Hepatocyte (in vitro differentiated cells): Measurements from ENCODE around the gene MEOX1. TPM values are rescaled to one million over a fixed set of nuclear protein-coding genes. Genes with fewer than 3 reads are reported as not detected.

Source experiments
- DNase-seq: peaks from one replicate; pipeline ENCODE4 v3.0.0-alpha.2; 2016; ENCODE audit warnings: low spot score
- H2AFZ ChIP-seq: fragments of 200-600 bp; sonication (generic); 2 replicates; pipeline ENCODE4 v1.6.0; 2016; ENCODE audit warnings: antibody characterized with exemption, mild to moderate bottlenecking
- H3K27ac ChIP-seq: fragments of 200-600 bp; sonication (generic); 2 replicates; pipeline ENCODE4 v1.5.1; 2016; ENCODE audit warnings: mild to moderate bottlenecking
- H3K27me3 ChIP-seq: fragments of 200-600 bp; sonication (generic); 2 replicates; pipeline ENCODE4 v1.6.1; 2016
- H3K36me3 ChIP-seq: fragments of 200-600 bp; sonication (generic); replicated peaks from 2 replicates; pipeline ENCODE4 v1.5.1; 2016; ENCODE audit warnings: low read depth; ENCODE audit not compliant: insufficient read depth
- H3K4me1 ChIP-seq: fragments of 200-600 bp; sonication (generic); 2 replicates; pipeline ENCODE4 v1.5.1; 2016; ENCODE audit warnings: mild to moderate bottlenecking, moderate library complexity; ENCODE audit not compliant: insufficient read depth
- H3K4me2 ChIP-seq: fragments of 200-600 bp; sonication (generic); 2 replicates; pipeline ENCODE4 v1.6.0; 2016
- H3K4me3 ChIP-seq: fragments of 200-600 bp; sonication (generic); 2 replicates; pipeline ENCODE4 v1.5.1; 2016; ENCODE audit warnings: mild to moderate bottlenecking
- H3K79me2 ChIP-seq: fragments of 200-600 bp; sonication (generic); 2 replicates; pipeline ENCODE4 v1.6.0; 2017; ENCODE audit warnings: mild to moderate bottlenecking
- H3K9me2 ChIP-seq: fragments of 200-600 bp; sonication (generic); replicated peaks from 2 replicates; pipeline ENCODE4 v1.6.0; 2017; ENCODE audit warnings: mild to moderate bottlenecking; ENCODE audit not compliant: insufficient read depth
- H3K9me3 ChIP-seq: fragments of 200-600 bp; sonication (generic); 2 replicates; pipeline ENCODE4 v1.5.1; 2016; ENCODE audit warnings: low read depth, mild to moderate bottlenecking
- H4K20me1 ChIP-seq: fragments of 200-600 bp; sonication (generic); 2 replicates; pipeline ENCODE4 v1.6.0; 2016; ENCODE audit warnings: mild to moderate bottlenecking; ENCODE audit not compliant: insufficient read depth, poor library complexity, severe bottlenecking
- CTCF ChIP-seq: fragments of 200-600 bp; sonication (generic); IDR thresholded peaks from 2 replicates; pipeline ENCODE4 v1.5.1; 2016; ENCODE audit warnings: antibody characterized with exemption, mild to moderate bottlenecking; ENCODE audit not compliant: poor library complexity
- EZH2 ChIP-seq: fragments of 200-600 bp; sonication (generic); IDR thresholded peaks from 2 replicates; pipeline ENCODE4 v1.6.1; 2016; ENCODE audit warnings: antibody characterized with exemption, mild to moderate bottlenecking, borderline replicate concordance
- EZH2phosphoT487 ChIP-seq: fragments of 200-600 bp; sonication (generic); IDR thresholded peaks from one replicate; pipeline ENCODE4 v1.6.1; 2018; ENCODE audit warnings: antibody characterized with exemption, mild to moderate bottlenecking, low read depth, moderate library complexity; ENCODE audit not compliant: unreplicated experiment, severe bottlenecking
- WGBS: methylation state at CpG from one replicate; pipeline ENCODE4 v1.1.6; 2016; ENCODE audit warnings: low lambda C conversion rate; ENCODE audit errors: missing lambda C conversion rate; 5-methylcytosine and 5-hydroxymethylcytosine counted together
- polyA plus RNA-seq: library from polyadenylated mRNA; unstranded; fragments of >200 nt; fragmentation: Nextera tagmentation; extraction: Ambion mirVana; gene quantifications from 2 replicates; pipeline ENCODE4 v1.2.1, GENCODE V29; 2016
- total RNA-seq: library from RNA; depleted of rRNA; stranded (reverse); fragments of >200 nt; gene quantifications from 2 replicates; pipeline ENCODE4 v1.2.3, GENCODE V29; 2014

MEOX1 gene
- total and polyA plus RNA-seq, 2 experiments from 2014 or later, result 0.33 to 0.90 TPM

GRCh38 chr17:43670645-43671030 lies 8.9 kb upstream of the MEOX1 start:
- H3K9me2 ChIP-seq, result no peaks in the 10 kb centered on the region
- H3K27me3 ChIP-seq, result no peaks in the 10 kb centered on the region
- no peaks in the 10 kb centered on the region for H3K79me2 ChIP-seq
- peaks cover 41% of the 10 kb centered on the region for H3K4me1 ChIP-seq
- no peak for DNase-seq
- TF ChIP-seq EZH2 (no peak), CTCF (no peak), EZH2phosphoT487 (no peak)
- WGBS, result 89% methylated on average over 1 of the region's 1 CpG
- no peaks in the 10 kb centered on the region for H3K9me3 ChIP-seq
- H3K4me3 ChIP-seq, result no peak overlapping the region
- H3K4me2 ChIP-seq, result no peak overlapping the region
- H3K27ac ChIP-seq, result peak overlapping the region; percentile 93
- H2AFZ ChIP-seq, result no peak overlapping the region
- no peaks in the 10 kb centered on the region for H3K36me3 ChIP-seq
- no peaks in the 10 kb centered on the region for H4K20me1 ChIP-seq

GRCh38 chr17:43669971-43670644 lies 8.4 kb upstream of the MEOX1 start:
- DNase-seq, result peak; percentile 61
- H3K27ac ChIP-seq, result peak overlapping the region; percentile 93
- H3K27me3 ChIP-seq, result no peaks in the 10 kb centered on the region
- H2AFZ ChIP-seq, result peak overlapping the region; percentile 69
- H3K4me1 ChIP-seq, result peaks cover 46% of the 10 kb centered on the region
- no peaks in the 10 kb centered on the region for H3K9me2 ChIP-seq
- no peak overlapping the region for H3K4me3 ChIP-seq
- no peaks in the 10 kb centered on the region for H4K20me1 ChIP-seq
- no peaks in the 10 kb centered on the region for H3K79me2 ChIP-seq
- TF ChIP-seq EZH2, result no peak
- 38% methylated on average over 10 of the region's 10 CpGs for WGBS
- H3K9me3 ChIP-seq, result no peaks in the 10 kb centered on the region
- H3K4me2 ChIP-seq, result no peak overlapping the region
- no peaks in the 10 kb centered on the region for H3K36me3 ChIP-seq

GRCh38 chr17:43667947-43668348 lies 6.2 kb upstream of the MEOX1 start:
- no peaks in the 10 kb centered on the region for H3K79me2 ChIP-seq
- no peaks in the 10 kb centered on the region for H3K9me3 ChIP-seq
- no peak overlapping the region for H3K4me2 ChIP-seq
- no peak overlapping the region for H3K4me3 ChIP-seq
- H2AFZ ChIP-seq, result no peak overlapping the region
- H3K36me3 ChIP-seq, result no peaks in the 10 kb centered on the region
- H3K9me2 ChIP-seq, result no peaks in the 10 kb centered on the region
- TF ChIP-seq CTCF, result no peak
- no peak for TF ChIP-seq EZH2phosphoT487
- TF ChIP-seq EZH2, result no peak
- no peaks in the 10 kb centered on the region for H3K27me3 ChIP-seq
- H4K20me1 ChIP-seq, result no peaks in the 10 kb centered on the region
- DNase-seq, result peak; percentile 34
- WGBS, result 49% methylated on average over 3 of the region's 3 CpGs
- peaks cover 52% of the 10 kb centered on the region for H3K4me1 ChIP-seq
- peak overlapping the region; percentile 28 for H3K27ac ChIP-seq

GRCh38 chr17:43667506-43667905 lies 5.8 kb upstream of the MEOX1 start:
- Histone ChIP-seq H3K36me3 (no peaks in the 10 kb centered on the region), H3K27ac (peak overlapping the region; percentile 28), H4K20me1 (no peaks in the 10 kb centered on the region), H3K9me2 (no peaks in the 10 kb centered on the region), H2AFZ (no peak overlapping the region), H3K4me1 (peaks cover 56% of the 10 kb centered on the region), H3K27me3 (no peaks in the 10 kb centered on the region), H3K9me3 (no peaks in the 10 kb centered on the region), H3K79me2 (no peaks in the 10 kb centered on the region), H3K4me2 (peak overlapping the region; percentile 11), H3K4me3 (no peak overlapping the region)
- WGBS, result 72% methylated on average over 7 of the region's 7 CpGs
- TF ChIP-seq CTCF (no peak), EZH2phosphoT487 (no peak), EZH2 (no peak)
- no peak for DNase-seq
